H9 (cell line): ENCODE measurements around the gene CBLN3. TPM values are rescaled to one million over a fixed set of nuclear protein-coding genes. Genes with fewer than 3 reads are reported as not detected.

ENCODE experiments used
- DNase-seq: peaks from one replicate; pipeline ENCODE4 v3.0.0-alpha.2; 2017
- H2AFZ ChIP-seq: one replicate; pipeline ENCODE4 v1.6.1; 2013; ENCODE audit warnings: mild to moderate bottlenecking, low read length, control low read depth, moderate library complexity
- H2AK5ac ChIP-seq: 2 replicates; pipeline ENCODE4 v1.6.1; 2013; ENCODE audit warnings: low read length, control low read depth, mixed read lengths; ENCODE audit not compliant: insufficient read length
- H2BK120ac ChIP-seq: one replicate; pipeline ENCODE4 v1.6.1; 2013; ENCODE audit warnings: low read depth, mild to moderate bottlenecking, low read length, control low read depth, inconsistent platforms; ENCODE audit not compliant: poor library complexity, severe bottlenecking
- H2BK12ac ChIP-seq: 2 replicates; pipeline ENCODE4 v1.6.1; 2013; ENCODE audit warnings: low read length, control low read depth, mixed read lengths, low read depth; ENCODE audit not compliant: insufficient read length
- H2BK15ac ChIP-seq: 2 replicates; pipeline ENCODE4 v1.6.1; 2013; ENCODE audit warnings: low read depth, low read length, control low read depth
- H2BK20ac ChIP-seq: one replicate; pipeline ENCODE4 v1.6.1; 2013; ENCODE audit warnings: low read depth, mild to moderate bottlenecking, low read length, control low read depth, inconsistent platforms; ENCODE audit not compliant: poor library complexity, severe bottlenecking
- H2BK5ac ChIP-seq: 2 replicates; pipeline ENCODE4 v1.6.1; 2013; ENCODE audit warnings: low read length, control low read depth, mixed read lengths; ENCODE audit not compliant: insufficient read length
- H3K14ac ChIP-seq: 2 replicates; pipeline ENCODE4 v1.6.1; 2013; ENCODE audit warnings: low read length, control low read depth; ENCODE audit not compliant: insufficient read depth
- H3K18ac ChIP-seq: 2 replicates; pipeline ENCODE4 v1.6.1; 2013; ENCODE audit warnings: low read depth, mild to moderate bottlenecking, mixed read lengths, low read length, control low read depth; ENCODE audit not compliant: insufficient read length
- H3K23ac ChIP-seq: 2 replicates; pipeline ENCODE4 v1.6.1; 2013; ENCODE audit warnings: low read length, control low read depth, mixed read lengths, low read depth; ENCODE audit not compliant: insufficient read length
- H3K23me2 ChIP-seq: 2 replicates; pipeline ENCODE4 v1.6.1; 2013; ENCODE audit warnings: low read depth, mild to moderate bottlenecking, mixed read lengths, low read length, control low read depth; ENCODE audit not compliant: insufficient read length, poor library complexity, severe bottlenecking
- H3K27ac ChIP-seq: 2 replicates; pipeline ENCODE4 v1.5.1; 2013; ENCODE audit warnings: low read length, control low read depth, mixed read lengths, low read depth; ENCODE audit not compliant: insufficient read length
- H3K27me3 ChIP-seq: 2 replicates; pipeline ENCODE4 v1.6.1; 2013; ENCODE audit warnings: low read length, control low read depth, inconsistent platforms; ENCODE audit not compliant: insufficient read depth
- H3K4ac ChIP-seq: 2 replicates; pipeline ENCODE4 v1.6.1; 2013; ENCODE audit warnings: low read depth, mild to moderate bottlenecking, control low read depth, inconsistent platforms, low read length, moderate library complexity
- H3K4me1 ChIP-seq: 2 replicates; pipeline ENCODE4 v1.6.1; 2013; ENCODE audit warnings: low read length, control low read depth, inconsistent platforms; ENCODE audit not compliant: insufficient read depth
- H3K4me2 ChIP-seq: 2 replicates; pipeline ENCODE4 v1.6.1; 2013; ENCODE audit warnings: low read length, control low read depth, mixed read lengths; ENCODE audit not compliant: insufficient read length, insufficient read depth
- H3K56ac ChIP-seq: 2 replicates; pipeline ENCODE4 v1.6.1; 2013; ENCODE audit warnings: low read depth, mild to moderate bottlenecking, mixed read lengths, low read length, control low read depth; ENCODE audit not compliant: insufficient read length
- H3K79me1 ChIP-seq: 2 replicates; pipeline ENCODE4 v1.6.1; 2013; ENCODE audit warnings: low read depth, mild to moderate bottlenecking, moderate library complexity, low read length, control low read depth, inconsistent platforms; ENCODE audit not compliant: insufficient read depth, poor library complexity, severe bottlenecking
- H3K79me2 ChIP-seq: 2 replicates; pipeline ENCODE4 v1.6.1; 2013; ENCODE audit warnings: low read length, control low read depth, inconsistent platforms; ENCODE audit not compliant: insufficient read depth
- H3K9ac ChIP-seq: 2 replicates; pipeline ENCODE4 v1.6.1; 2013; ENCODE audit warnings: low read length, control low read depth, mixed read lengths; ENCODE audit not compliant: insufficient read length; ENCODE audit errors: extremely low read depth
- H3K9me3 ChIP-seq: one replicate; pipeline ENCODE4 v1.6.1; 2013; ENCODE audit warnings: low read depth, low read length, inconsistent platforms; ENCODE audit not compliant: control insufficient read depth
- H3T11ph ChIP-seq: one replicate; pipeline ENCODE4 v1.6.1; 2013; ENCODE audit warnings: mild to moderate bottlenecking, low read length, control low read depth, inconsistent platforms
- H4K20me1 ChIP-seq: one replicate; pipeline ENCODE4 v1.6.1; 2013; ENCODE audit not compliant: control insufficient read depth, insufficient read length, insufficient read depth
- H4K5ac ChIP-seq: 2 replicates; pipeline ENCODE4 v1.6.1; 2013; ENCODE audit warnings: low read depth, mild to moderate bottlenecking, mixed read lengths, low read length, control low read depth; ENCODE audit not compliant: insufficient read length
- H4K8ac ChIP-seq: replicated peaks from 2 replicates; pipeline ENCODE4 v1.6.1; 2013; ENCODE audit warnings: low read length, control low read depth, mixed read lengths, low read depth; ENCODE audit not compliant: insufficient read length
- H4K91ac ChIP-seq: 2 replicates; pipeline ENCODE4 v1.6.1; 2013; ENCODE audit warnings: low read depth, mild to moderate bottlenecking, moderate library complexity, mixed read lengths, low read length, control low read depth; ENCODE audit not compliant: insufficient read length
- H3K27ac Mint-ChIP-seq, 3 experiments: 2 replicates in 2 of 3; 3 replicates in 1 of 3; pipeline ENCODE4 v1.8.0; 2020 to 2021; ENCODE audit warnings: mixed read lengths in 3 of 3, mild to moderate bottlenecking in 1 of 3, moderate library complexity in 1 of 3
- H3K27me3 Mint-ChIP-seq: 2 replicates; pipeline ENCODE4 v1.8.0; 2021; ENCODE audit warnings: low read depth, mild to moderate bottlenecking, moderate library complexity, mixed read lengths
- H3K36me3 Mint-ChIP-seq, 3 experiments: 2 replicates in 2 of 3; 3 replicates in 1 of 3; pipeline ENCODE4 v1.8.0; 2020 to 2021; ENCODE audit warnings: low read depth in 3 of 3, mixed read lengths in 3 of 3; ENCODE audit not compliant: insufficient read depth in 1 of 3
- H3K4me1 Mint-ChIP-seq, 2 experiments: 2 replicates each; pipeline ENCODE4 v1.8.0; 2020; ENCODE audit warnings: mixed read lengths in 2 of 2
- H3K4me3 Mint-ChIP-seq, 2 experiments: 2 replicates in 1 of 2; 3 replicates in 1 of 2; pipeline ENCODE4 v1.8.0; 2020 to 2021; ENCODE audit warnings: mild to moderate bottlenecking in 2 of 2, mixed read lengths in 2 of 2, moderate library complexity in 1 of 2
- H3K9me3 Mint-ChIP-seq, 2 experiments: 2 replicates in 1 of 2; 3 replicates in 1 of 2; pipeline ENCODE4 v1.8.0; 2020; ENCODE audit warnings: mild to moderate bottlenecking in 2 of 2, mixed read lengths in 2 of 2, moderate library complexity in 1 of 2
- CTCF ChIP-seq: fragments of 200-600 bp; sonication (generic); conservative IDR thresholded peaks from 3 replicates; pipeline ENCODE4 v1.8.0; 2021; ENCODE audit warnings: antibody characterized with exemption, mild to moderate bottlenecking
- WGBS: extraction: QIAGEN DNeasy Blood & Tissue Kit; methylation state at CpG from one replicate; pipeline ENCODE4 v1.1.7; 2013; ENCODE audit warnings: missing lambda C conversion rate, low lambda C conversion rate, mixed read lengths; ENCODE audit not compliant: insufficient read length; ENCODE audit errors: extremely low coverage; 5-methylcytosine and 5-hydroxymethylcytosine counted together
- total RNA-seq: library from RNA; stranded (reverse); gene quantifications from 2 replicates; pipeline ENCODE4 v1.2.1, GENCODE V29; 2021

CBLN3 gene
- total RNA-seq, 1 experiment from 2014 or later = 0.39 TPM

GRCh38 chr14:24411443-24412389 is 17.8 kb downstream of the CBLN3 start:
- H3K9me3 Mint-ChIP-seq = no peaks in the 10 kb centered on the region
- Histone ChIP-seq H2BK12ac (no peak overlapping the region), H3K4ac (no peak overlapping the region), H4K8ac (no peak overlapping the region), H3K18ac (no peak overlapping the region), H4K91ac (no peak overlapping the region), H3K27me3 (no peaks in the 10 kb centered on the region), H4K20me1 (no peaks in the 10 kb centered on the region), H3K9ac (no peak overlapping the region), H3K4me2 (no peak overlapping the region), H3K4me1 (no peaks in the 10 kb centered on the region), H3K56ac (no peak overlapping the region), H3T11ph (no peak overlapping the region), H3K79me1 (no peaks in the 10 kb centered on the region), H2BK15ac (no peak overlapping the region), H4K5ac (no peak overlapping the region), H3K23ac (no peak overlapping the region), H3K79me2 (no peaks in the 10 kb centered on the region), H2BK20ac (no peak overlapping the region), H2BK5ac (no peak overlapping the region), H3K14ac (no peak overlapping the region), H2AK5ac (no peak overlapping the region), H2AFZ (no peak overlapping the region), H3K23me2 (no peaks in the 10 kb centered on the region), H2BK120ac (no peak overlapping the region), H3K27ac (no peak overlapping the region), H3K9me3 (no peaks in the 10 kb centered on the region)
- peak; percentile 59 for DNase-seq
- WGBS = no CpG with 5 or more reads among the region's 16 CpGs
- peak; percentile 77 for TF ChIP-seq CTCF
- H3K27ac Mint-ChIP-seq = peak overlapping the region in 1 of 3 experiments; percentile 83; a peak in 1 of 7 replicates
- peaks cover 0 to 2% of the 10 kb centered on the region in 2 experiments; a peak in 1 of 4 replicates for H3K4me1 Mint-ChIP-seq
- H3K27me3 Mint-ChIP-seq = no peaks in the 10 kb centered on the region
- peaks cover 14 to 37% (median 27%) of the 10 kb centered on the region in 3 experiments; a peak in 6 of 7 replicates for H3K36me3 Mint-ChIP-seq
- H3K4me3 Mint-ChIP-seq = no peak overlapping the region
